ENCODE measurements around the gene NEUROD4. TPM values are rescaled to one million over a fixed set of nuclear protein-coding genes. Genes with fewer than 3 reads are reported as not detected.

The NEUROD4 gene
- total and polyA plus RNA-seq, 10 of the 15 experiments (the other 5 are each of a cell fraction or from before 2014, with no cell fraction given), result 0.06 TPM; not detected in 9

DNA sequence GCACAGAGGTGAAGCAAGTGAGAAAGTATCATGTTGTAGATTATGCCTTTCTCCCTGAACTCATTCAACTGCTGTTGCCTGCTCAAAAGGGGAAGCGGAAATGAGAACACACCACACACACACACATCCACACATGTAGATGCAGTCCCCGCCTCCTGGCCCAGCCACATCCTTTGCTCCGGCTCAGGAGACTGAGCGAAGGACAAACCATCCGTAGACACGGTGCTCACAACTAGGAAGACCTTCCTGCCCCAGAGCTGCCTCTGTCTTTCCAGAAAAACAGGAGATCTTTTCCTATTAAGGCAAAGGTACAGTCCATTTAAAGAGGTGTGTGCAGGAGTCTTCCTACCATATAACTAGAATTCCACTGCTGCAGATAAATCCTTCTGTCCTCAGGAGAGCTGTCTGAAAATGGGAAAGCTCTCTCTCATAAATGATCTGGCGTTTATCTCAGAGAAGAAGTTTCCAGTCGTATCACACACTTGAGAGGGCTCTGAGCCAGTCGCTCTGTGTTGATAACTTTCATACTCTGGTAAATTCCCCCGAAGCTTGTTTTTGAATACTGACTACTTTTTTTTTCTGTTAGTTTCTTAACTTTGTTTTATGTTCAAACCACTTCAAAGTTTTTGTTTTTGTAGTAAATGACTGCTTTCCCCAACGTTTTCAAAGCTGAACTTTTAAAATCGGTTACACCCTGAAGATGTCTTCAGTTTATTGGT is 35.0 kb upstream of the NEUROD4 start, which contains the start of gene TESPA1 (continued):
- TF ChIP-seq BCL11A (IDR thresholded peaks at IDR 0.05; ENCODE audit: low read depth, low read length) (peak; percentile 52; the same call in 1 of the 2 replicates), ZNF207 (IDR thresholded peaks at IDR 0.05; ENCODE audit: borderline replicate concordance) (0 out of 2 replicates have a peak, but pooled peaks have one; percentile 29), NKRF (conservative IDR thresholded peaks at IDR 0.05) (peak; percentile 53), FOS (IDR thresholded peaks at IDR 0.05; ENCODE audit: borderline replicate concordance, extremely low read depth, insufficient read length) (no peak), RELA (IDR thresholded peaks at IDR 0.05; ENCODE audit: borderline replicate concordance, partially characterized antibody) (peak; percentile 80), IKZF2 (IDR thresholded peaks at IDR 0.05) (peak; percentile 83 to 85), BHLHE40 (IDR thresholded peaks at IDR 0.05; ENCODE audit: borderline replicate concordance in 1 of 2, low read depth in 2 of 2, low read length in 1 of 2) (peak in 1 of 2 experiments; percentile 69; a peak in 3 of 4 replicates), RB1 (IDR thresholded peaks at IDR 0.05; ENCODE audit: borderline replicate concordance) (0 out of 2 replicates have a peak, but pooled peaks have one; percentile 37), ZNF274 (IDR thresholded peaks at IDR 0.05; ENCODE audit: insufficient read depth, insufficient read length) (no peak), NR2C2 (IDR thresholded peaks at IDR 0.05; ENCODE audit: borderline replicate concordance, control insufficient read depth, insufficient read length, low read depth) (no peak), FOXM1 (IDR thresholded peaks at IDR 0.05; ENCODE audit: low read depth, low read length) (no peak; the same call in 1 of the 2 replicates), SMC3 (IDR thresholded peaks at IDR 0.05; ENCODE audit: borderline replicate concordance, low read length) (no peak), PBX3 (IDR thresholded peaks at IDR 0.05; ENCODE audit: insufficient replicate concordance, low read depth, low read length) (peak; percentile 10), EZH2 (IDR thresholded peaks at IDR 0.05; ENCODE audit: borderline replicate concordance, control insufficient read depth, low read depth, low read length) (no peak), TCF12 (IDR thresholded peaks at IDR 0.05; ENCODE audit: low read depth, low read length) (0 out of 2 replicates have a peak, but pooled peaks have one; percentile 41), HDAC6 (IDR thresholded peaks at IDR 0.05; ENCODE audit: unreplicated experiment) (no peak), RBBP5 (conservative IDR thresholded peaks at IDR 0.05) (no peak), RUNX3 (IDR thresholded peaks at IDR 0.05; ENCODE audit: low read length) (peak; percentile 92)
- TF ChIP-seq, protein P1, sequence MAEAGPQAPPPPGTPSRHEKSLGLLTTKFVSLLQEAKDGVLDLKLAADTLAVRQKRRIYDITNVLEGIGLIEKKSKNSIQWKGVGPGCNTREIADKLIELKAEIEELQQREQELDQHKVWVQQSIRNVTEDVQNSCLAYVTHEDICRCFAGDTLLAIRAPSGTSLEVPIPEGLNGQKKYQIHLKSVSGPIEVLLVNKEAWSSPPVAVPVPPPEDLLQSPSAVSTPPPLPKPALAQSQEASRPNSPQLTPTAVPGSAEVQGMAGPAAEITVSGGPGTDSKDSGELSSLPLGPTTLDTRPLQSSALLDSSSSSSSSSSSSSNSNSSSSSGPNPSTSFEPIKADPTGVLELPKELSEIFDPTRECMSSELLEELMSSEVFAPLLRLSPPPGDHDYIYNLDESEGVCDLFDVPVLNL (IDR thresholded peaks at IDR 0.05; ENCODE audit: low read depth, low read length), result 0 out of 2 replicates have a peak, but pooled peaks have one; percentile 36
- TF ChIP-seq, protein P2, sequence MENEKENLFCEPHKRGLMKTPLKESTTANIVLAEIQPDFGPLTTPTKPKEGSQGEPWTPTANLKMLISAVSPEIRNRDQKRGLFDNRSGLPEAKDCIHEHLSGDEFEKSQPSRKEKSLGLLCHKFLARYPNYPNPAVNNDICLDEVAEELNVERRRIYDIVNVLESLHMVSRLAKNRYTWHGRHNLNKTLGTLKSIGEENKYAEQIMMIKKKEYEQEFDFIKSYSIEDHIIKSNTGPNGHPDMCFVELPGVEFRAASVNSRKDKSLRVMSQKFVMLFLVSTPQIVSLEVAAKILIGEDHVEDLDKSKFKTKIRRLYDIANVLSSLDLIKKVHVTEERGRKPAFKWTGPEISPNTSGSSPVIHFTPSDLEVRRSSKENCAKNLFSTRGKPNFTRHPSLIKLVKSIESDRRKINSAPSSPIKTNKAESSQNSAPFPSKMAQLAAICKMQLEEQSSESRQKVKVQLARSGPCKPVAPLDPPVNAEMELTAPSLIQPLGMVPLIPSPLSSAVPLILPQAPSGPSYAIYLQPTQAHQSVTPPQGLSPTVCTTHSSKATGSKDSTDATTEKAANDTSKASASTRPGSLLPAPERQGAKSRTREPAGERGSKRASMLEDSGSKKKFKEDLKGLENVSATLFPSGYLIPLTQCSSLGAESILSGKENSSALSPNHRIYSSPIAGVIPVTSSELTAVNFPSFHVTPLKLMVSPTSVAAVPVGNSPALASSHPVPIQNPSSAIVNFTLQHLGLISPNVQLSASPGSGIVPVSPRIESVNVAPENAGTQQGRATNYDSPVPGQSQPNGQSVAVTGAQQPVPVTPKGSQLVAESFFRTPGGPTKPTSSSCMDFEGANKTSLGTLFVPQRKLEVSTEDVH (IDR thresholded peaks at IDR 0.05; ENCODE audit: low read depth, partially characterized antibody), result peak; percentile 55

All from GM12878 (cell line).